HG02981 (cell line): ENCODE measurements around the gene POLR2J.
A peak's percentile ranks its signal among the peaks of the same experiment; 100 is the strongest.

Experiments used
- ATAC-seq: cut with Tn5 transposase; IDR thresholded peaks from one replicate; pipeline ENCODE4 v1.9.1; 2021; ENCODE audit warnings: mild to moderate bottlenecking, moderate library complexity; ENCODE audit not compliant: unreplicated experiment

The POLR2J gene

GRCh38 chr7:102444961-102445673 lies 33.6 kb downstream of the POLR2J start:
- peak; percentile 41 for ATAC-seq

- ATAC-seq = no peak
These were observed 38.5 kb downstream of the POLR2J start for GRCh38 chr7:102439963-102440795.

- ATAC-seq = no peak
These were observed 42.6 kb downstream of the POLR2J start for GRCh38 chr7:102436118-102436517.

- no peak for ATAC-seq
These were observed 44.7 kb downstream of the POLR2J start for GRCh38 chr7:102434039-102434486.

GRCh38 chr7:102433219-102434038 lies 45.3 kb downstream of the POLR2J start, which contains the start of gene ORAI2:
Gene ORAI2, plus strand, starts transcription at chr7:102433575. Its CDS starts 5,382 bp downstream, at chr7:102438957.
- peak; percentile 59 for ATAC-seq

- ATAC-seq = peak; percentile 33
These were observed 46.1 kb downstream of the POLR2J start for GRCh38 chr7:102432442-102433218.

- no peak for ATAC-seq
These were observed 47.0 kb downstream of the POLR2J start for GRCh38 chr7:102431617-102432298.

GRCh38 chr7:102429141-102429899 lies 49.4 kb downstream of the POLR2J start:
- ATAC-seq = no peak

- ATAC-seq = no peak
These were observed 51.7 kb downstream of the POLR2J start for GRCh38 chr7:102427019-102427405.

- peak; percentile 52 for ATAC-seq
These were observed 52.3 kb downstream of the POLR2J start for GRCh38 chr7:102426268-102427018.

GRCh38 chr7:102425639-102426267 lies 53.0 kb downstream of the POLR2J start:
- peak; percentile 67 for ATAC-seq

- ATAC-seq = no peak
These were observed 53.9 kb downstream of the POLR2J start for GRCh38 chr7:102424787-102425218.

GRCh38 chr7:102424129-102424551 lies 54.6 kb downstream of the POLR2J start:
- no peak for ATAC-seq
